NCI-H2227 (cell line): ENCODE data around the gene KCNC4.
A peak's percentile ranks its signal among the peaks of the same experiment; 100 is the strongest.

Source experiments
- DNase-seq: peaks from one replicate; lab custom pipeline; 2025; ENCODE audit not compliant: unreplicated experiment; lab: John Stamatoyannopoulos, UW

Gene KCNC4

GRCh38 chr1:110229348-110230001 is 19.4 kb downstream of the KCNC4 start:
- no peak for DNase-seq

GRCh38 chr1:110230381-110231199 is 20.5 kb downstream of the KCNC4 start:
- no peak for DNase-seq

- DNase-seq = no peak
These were observed 23.7 kb downstream of the KCNC4 start for GRCh38 chr1:110233861-110234260.

- DNase-seq = no peak
These were observed 24.6 kb downstream of the KCNC4 start for GRCh38 chr1:110234691-110235090.

GRCh38 chr1:110235181-110235833 is 25.2 kb downstream of the KCNC4 start:
- DNase-seq = peak; percentile 23

GRCh38 chr1:110235834-110236682 is 25.9 kb downstream of the KCNC4 start:
- DNase-seq = no peak

- DNase-seq = no peak
These were observed 27.5 kb downstream of the KCNC4 start for GRCh38 chr1:110237386-110238152.

GRCh38 chr1:110239441-110240430 is 29.6 kb downstream of the KCNC4 start:
- no peak for DNase-seq

GRCh38 chr1:110240476-110241210 is 30.5 kb downstream of the KCNC4 start:
- no peak for DNase-seq

- DNase-seq = no peak
These were observed 31.4 kb downstream of the KCNC4 start for GRCh38 chr1:110241516-110241915.

GRCh38 chr1:110242062-110242461 is 31.9 kb downstream of the KCNC4 start:
- DNase-seq = no peak

- no peak for DNase-seq
These were observed 32.6 kb downstream of the KCNC4 start for GRCh38 chr1:110242731-110243130.

GRCh38 chr1:110243146-110243545 is 33.0 kb downstream of the KCNC4 start:
- DNase-seq = no peak

GRCh38 chr1:110243574-110243973 is 33.5 kb downstream of the KCNC4 start:
- DNase-seq = no peak

GRCh38 chr1:110245876-110246620 is 35.9 kb downstream of the KCNC4 start:
- no peak for DNase-seq

GRCh38 chr1:110248746-110249145 is 38.6 kb downstream of the KCNC4 start:
- DNase-seq = no peak

GRCh38 chr1:110249256-110249655 is 39.1 kb downstream of the KCNC4 start:
- DNase-seq = no peak

GRCh38 chr1:110250008-110250407 is 39.9 kb downstream of the KCNC4 start:
- DNase-seq = no peak
